CD14-positive monocyte (primary cell): ENCODE data around the gene ZDHHC14. TPM values are rescaled to one million over a fixed set of nuclear protein-coding genes. Genes with fewer than 3 reads are reported as not detected.

ENCODE experiments used
- DNase-seq, 3 donors: peaks; one replicate each; pipeline ENCODE4 v3.0.0-alpha.2; 2011 to 2022
- H2AFZ ChIP-seq: 2 replicates; pipeline ENCODE4 v1.6.0; 2012; ENCODE audit warnings: mild to moderate bottlenecking, low read depth, low read length, inconsistent platforms; ENCODE audit not compliant: insufficient read depth, poor library complexity, severe bottlenecking
- H3K27ac ChIP-seq, 2 donors: 1 replicate in 1 of 2; 2 replicates in 1 of 2; pipeline ENCODE4 v1.5.1; 2012 to 2013; ENCODE audit warnings: low read length in 2 of 2, control low read depth in 1 of 2, inconsistent platforms in 1 of 2, low read depth in 1 of 2, mild to moderate bottlenecking in 1 of 2
- H3K27me3 ChIP-seq, 2 donors: one replicate each; pipeline versions ENCODE4 v1.6.0 to v1.6.1; 2011 to 2013; ENCODE audit warnings: low read length in 2 of 2; ENCODE audit not compliant: control insufficient read depth in 2 of 2, insufficient read depth in 2 of 2
- H3K36me3 ChIP-seq, 2 donors: replicated peaks in 1 of 2; 1 replicate in 1 of 2; 2 replicates in 1 of 2; pipeline versions ENCODE4 v1.5.1 to v1.6.1; 2012 to 2013; ENCODE audit warnings: low read length in 2 of 2, control low read depth in 1 of 2, inconsistent platforms in 1 of 2, mild to moderate bottlenecking in 1 of 2; ENCODE audit not compliant: insufficient read depth in 2 of 2, control insufficient read depth in 1 of 2
- H3K4me1 ChIP-seq, 2 donors: 1 replicate in 1 of 2; 2 replicates in 1 of 2; pipeline versions ENCODE4 v1.5.1 to v1.6.1; 2012 to 2013; ENCODE audit warnings: low read length in 2 of 2, control low read depth in 1 of 2, inconsistent platforms in 1 of 2, mild to moderate bottlenecking in 1 of 2, moderate library complexity in 1 of 2; ENCODE audit not compliant: insufficient read depth in 2 of 2, control insufficient read depth in 1 of 2
- H3K4me2 ChIP-seq: replicated peaks from 2 replicates; pipeline ENCODE3; 2012; ENCODE audit warnings: low read length, moderate library complexity, mild to moderate bottlenecking; ENCODE audit not compliant: poor library complexity, severe bottlenecking; ENCODE audit errors: extremely low read depth
- H3K4me3 ChIP-seq, 3 experiments: fragments of 200-600 bp in 1 of 3; sonication (generic) in 1 of 3; replicated peaks in 1 of 3; 1 replicate in 2 of 3; 2 replicates in 1 of 3; pipeline ENCODE4 v1.5.1; 2011 to 2013; ENCODE audit warnings: low read length in 3 of 3, mild to moderate bottlenecking in 3 of 3, control low read depth in 2 of 3, low read depth in 2 of 3, inconsistent platforms in 1 of 3, moderate library complexity in 1 of 3
- H3K79me2 ChIP-seq: 2 replicates; pipeline ENCODE4 v1.6.0; 2012; ENCODE audit warnings: mild to moderate bottlenecking, control low read depth, inconsistent platforms, low read length, moderate library complexity; ENCODE audit not compliant: insufficient read depth
- H3K9ac ChIP-seq: 2 replicates; pipeline ENCODE4 v1.6.0; 2017; ENCODE audit warnings: low read length, mild to moderate bottlenecking; ENCODE audit not compliant: insufficient read depth, poor library complexity, severe bottlenecking
- H3K9me3 ChIP-seq, 2 donors: replicated peaks in 1 of 2; 1 replicate in 1 of 2; 2 replicates in 1 of 2; pipeline versions ENCODE4 v1.5.1 to v1.6.1; 2012 to 2013; ENCODE audit warnings: low read length in 2 of 2, control low read depth in 1 of 2; ENCODE audit not compliant: control insufficient read depth in 1 of 2, insufficient read depth in 1 of 2
- H4K20me1 ChIP-seq: 2 replicates; pipeline ENCODE4 v1.6.0; 2012; ENCODE audit warnings: mild to moderate bottlenecking, low read length, control low read depth, moderate library complexity; ENCODE audit not compliant: insufficient read depth
- H3K27ac Mint-ChIP-seq, 7 donors: one replicate each; pipeline ENCODE4 v1.8.0; 2020; ENCODE audit warnings: mild to moderate bottlenecking in 7 of 7, mixed read lengths in 7 of 7, moderate library complexity in 6 of 7, inconsistent platforms in 2 of 7
- H3K27me3 Mint-ChIP-seq, 3 donors: one replicate each; pipeline ENCODE4 v1.8.0; 2021 to 2022; ENCODE audit warnings: low read depth in 3 of 3, mild to moderate bottlenecking in 3 of 3, mixed read lengths in 3 of 3, moderate library complexity in 3 of 3, inconsistent platforms in 1 of 3
- H3K36me3 Mint-ChIP-seq, 2 donors: one replicate each; pipeline ENCODE4 v1.8.0; 2020; ENCODE audit warnings: mixed read lengths in 2 of 2, inconsistent platforms in 1 of 2, mild to moderate bottlenecking in 1 of 2
- H3K4me1 Mint-ChIP-seq: one replicate; pipeline ENCODE4 v1.8.0; 2020; ENCODE audit warnings: mild to moderate bottlenecking, mixed read lengths
- H3K4me3 Mint-ChIP-seq, 2 donors: one replicate each; pipeline ENCODE4 v1.8.0; 2020; ENCODE audit warnings: mild to moderate bottlenecking in 2 of 2, mixed read lengths in 2 of 2, moderate library complexity in 1 of 2
- H3K9me3 Mint-ChIP-seq, 7 donors: one replicate each; pipeline ENCODE4 v1.8.0; 2020 to 2022; ENCODE audit warnings: mixed read lengths in 7 of 7, mild to moderate bottlenecking in 6 of 7, moderate library complexity in 6 of 7, inconsistent platforms in 2 of 7
- CTCF ChIP-seq: fragments of 200-600 bp; IDR thresholded peaks from one replicate; pipeline ENCODE4 v1.8.0; 2022; ENCODE audit warnings: antibody characterized with exemption, mild to moderate bottlenecking
- WGBS: methylation state at CpG from one replicate; pipeline ENCODE4 v1.1.5; 2013; ENCODE audit warnings: missing lambda C conversion rate; ENCODE audit not compliant: insufficient coverage; 5-methylcytosine and 5-hydroxymethylcytosine counted together
- intact Hi-C, 2 donors: fragments of 100-400 bp; cut with micrococcal nuclease; formaldehyde crosslinking; loops; one replicate each; pipeline versions ENCODE4 v1.15.0 to v1.15.1; 2023
- polyA plus RNA-seq, 3 donors: library from polyadenylated mRNA; depleted of rRNA in 1 of 3; unstranded in 2 of 3; stranded (reverse) in 1 of 3; fragments of 300-500 nt in 2 of 3; fragments of >200 nt in 1 of 3; fragmentation: Illumina TruSeq in 2 of 3; gene quantifications; 1 replicate in 2 of 3; 2 replicates in 1 of 3; pipeline ENCODE4 v1.2.3, GENCODE V29; 2012 to 2021

Gene ZDHHC14
- polyA plus RNA-seq, 3 donors: 0.30 to 1.7 (median 0.93) TPM

- Mint-ChIP-seq H3K27ac (peak overlapping the region in 1 of 7 donors; percentile 71), H3K36me3 (peaks cover 0 to 2% of the 10 kb centered on the region in 2 donors), H3K9me3 (peaks cover 0 to 5% (median 0%) of the 10 kb centered on the region in 7 donors), H3K4me3 (no peak overlapping the region), H3K4me1 (peaks cover 12% of the 10 kb centered on the region), H3K27me3 (peaks cover 12 to 20% (median 14%) of the 10 kb centered on the region in 3 donors)
- Histone ChIP-seq H3K9me3 (no peaks in the 10 kb centered on the region), H3K36me3 (no peaks in the 10 kb centered on the region), H2AFZ (no peak overlapping the region), H3K4me3 (no peak overlapping the region), H4K20me1 (no peaks in the 10 kb centered on the region), H3K79me2 (no peaks in the 10 kb centered on the region), H3K4me2 (no peak overlapping the region), H3K4me1 (peaks cover 6 to 10% of the 10 kb centered on the region in 2 donors), H3K27ac (no peak overlapping the region), H3K9ac (no peak overlapping the region), H3K27me3 (peaks cover 0 to 12% of the 10 kb centered on the region in 2 donors)
- intact Hi-C loops: no loop called here
- no peak for DNase-seq
- no peak for TF ChIP-seq CTCF
- WGBS: 92% methylated on average over 11 of the region's 12 CpGs
Measured at GRCh38 chr6:157492249-157492648, 111.3 kb downstream of the ZDHHC14 start.

- H4K20me1 ChIP-seq: no peaks in the 10 kb centered on the region
- no peaks in the 10 kb centered on the region for H3K9me3 ChIP-seq
- intact Hi-C loops: no loop called here
- peaks cover 6 to 10% of the 10 kb centered on the region in 2 donors for H3K4me1 ChIP-seq
- H3K27ac ChIP-seq: no peak overlapping the region
- 98% methylated on average over 3 of the region's 3 CpGs for WGBS
- no peaks in the 10 kb centered on the region for H3K79me2 ChIP-seq
- Mint-ChIP-seq H3K4me1 (peaks cover 12% of the 10 kb centered on the region), H3K9me3 (peaks cover 0 to 5% (median 0%) of the 10 kb centered on the region in 7 donors), H3K27ac (peak overlapping the region in 1 of 7 donors; percentile 71), H3K36me3 (peaks cover 0 to 2% of the 10 kb centered on the region in 2 donors), H3K27me3 (peaks cover 12 to 20% (median 14%) of the 10 kb centered on the region in 3 donors), H3K4me3 (no peak overlapping the region)
- H2AFZ ChIP-seq: no peak overlapping the region
- no peak overlapping the region for H3K4me2 ChIP-seq
- no peak overlapping the region for H3K9ac ChIP-seq
- TF ChIP-seq CTCF: no peak
- H3K27me3 ChIP-seq: peaks cover 0 to 12% of the 10 kb centered on the region in 2 donors
- H3K36me3 ChIP-seq: no peaks in the 10 kb centered on the region
- no peak for DNase-seq
- H3K4me3 ChIP-seq: no peak overlapping the region
Measured at GRCh38 chr6:157492741-157493140, 111.8 kb downstream of the ZDHHC14 start.
